H1 (cell line): Measurements from ENCODE around the gene CARM1. TPM values are rescaled to one million over a fixed set of nuclear protein-coding genes. Genes with fewer than 3 reads are reported as not detected.

Experiments
- BCL11A ChIP-seq, 2 experiments: IDR thresholded peaks; one replicate each; pipeline ENCODE4 v1.6.1; 2011; ENCODE audit warnings: low read depth in 2 of 2, low read length in 2 of 2, mild to moderate bottlenecking in 2 of 2
- CHD7 ChIP-seq: fragments of 300-600 bp; sonication (generic); IDR thresholded peaks from 2 replicates; pipeline ENCODE4 v1.7.1; 2012; ENCODE audit warnings: low read length, moderate library complexity, mild to moderate bottlenecking, inconsistent platforms; ENCODE audit not compliant: insufficient replicate concordance
- CTCF ChIP-seq, 3 experiments: IDR thresholded peaks; 1 replicate in 2 of 3; 2 replicates in 1 of 3; pipeline versions ENCODE4 v1.5.1 to v1.6.1; 2011; ENCODE audit warnings: low read length in 3 of 3, mild to moderate bottlenecking in 3 of 3, inconsistent platforms in 2 of 3, low read depth in 1 of 3, moderate library complexity in 1 of 3; ENCODE audit not compliant: insufficient read depth in 1 of 3; ENCODE audit errors: control extremely low read depth in 1 of 3
- JUN ChIP-seq: IDR thresholded peaks from 2 replicates; pipeline ENCODE4 v1.6.1; 2011; ENCODE audit warnings: low read depth, mild to moderate bottlenecking, improper control_type of control experiment, low read length
- MAFK ChIP-seq: IDR thresholded peaks from 2 replicates; pipeline ENCODE4 v1.6.1; 2012; ENCODE audit warnings: low read depth, mild to moderate bottlenecking, improper control_type of control experiment, low read length
- NRF1 ChIP-seq: IDR thresholded peaks from 2 replicates; pipeline ENCODE4 v1.6.1; 2011; ENCODE audit warnings: mild to moderate bottlenecking, low read depth, low read length, improper control_type of control experiment
- polyA plus RNA-seq, 7 experiments: library from polyadenylated mRNA; depleted of rRNA in 3 of 7; stranded (reverse) in 5 of 7; unstranded in 2 of 7; fragments of >200 nt in 5 of 7; fragments of 200-250 nt in 2 of 7; gene quantifications; 1 replicate in 5 of 7; 2 replicates in 1 of 7; 4 replicates in 1 of 7; pipeline versions ENCODE4 v1.2.1 to v1.2.3, GENCODE V29; 2011 to 2013; ENCODE audit warnings: missing spikeins in 2 of 7, mixed read lengths in 2 of 7
- total RNA-seq: library from RNA; stranded (reverse); fragmentation: NEBNext Ultra II Directional; extraction: Animal tissue kit (Norgen Biotek cat#: 25700); gene quantifications from 2 replicates; pipeline ENCODE4 v1.2.1, GENCODE V29; 2021

CARM1 gene
- total and polyA plus RNA-seq, 2 of the 8 experiments (the other 6 are each of a cell fraction or from before 2014, with no cell fraction given): 134 to 164 TPM

- TF ChIP-seq MAFK (no peak), CTCF (IDR thresholded peaks at IDR 0.05; ENCODE audit: control extremely low read depth in 1 of 3, insufficient read depth in 1 of 3, low read depth in 1 of 3, low read length in 3 of 3) (no peak), NRF1 (no peak), JUN (no peak), CHD7 (no peak), BCL11A (IDR thresholded peaks at IDR 0.05; ENCODE audit: low read depth in 2 of 2, low read length in 2 of 2) (no peak)
Observed at GRCh38 chr19:10878253-10878652, 6.9 kb downstream of the CARM1 start (continued).
